Measurements from ENCODE around the gene LY86.

The LY86 gene

GRCh38 chr6:6686176-6686575 lies 97.7 kb downstream of the LY86 start:
- Histone ChIP-seq H3K36me3 (ENCODE audit: control insufficient read depth in 5 of 5, insufficient read depth in 5 of 5, low read length in 5 of 5) (no peaks in the 10 kb centered on the region), H3K4me1 (ENCODE audit: control insufficient read depth in 5 of 5, insufficient read depth in 5 of 5, low read length in 5 of 5) (peaks cover 11 to 57% (median 48%) of the 10 kb centered on the region in 5 donors), H3K27ac (ENCODE audit: low read depth, low read length) (no peak overlapping the region), H3K27me3 (ENCODE audit: control insufficient read depth in 5 of 5, insufficient read depth in 4 of 5, low read length in 5 of 5) (no peaks in the 10 kb centered on the region), H3K9ac (ENCODE audit: low read length in 5 of 5) (no peak overlapping the region), H3K9me3 (ENCODE audit: control insufficient read depth in 5 of 5, low read length in 5 of 5) (peaks cover 0 to 3% (median 0%) of the 10 kb centered on the region in 5 donors), H3K4me3 (ENCODE audit: low read depth in 1 of 5, low read length in 5 of 5) (no peak overlapping the region)

GRCh38 chr6:6686748-6687601 lies 98.5 kb downstream of the LY86 start:
- Histone ChIP-seq H3K27me3 (ENCODE audit: control insufficient read depth in 5 of 5, insufficient read depth in 4 of 5, low read length in 5 of 5) (no peaks in the 10 kb centered on the region), H3K4me1 (ENCODE audit: control insufficient read depth in 5 of 5, insufficient read depth in 5 of 5, low read length in 5 of 5) (peaks cover 11 to 49% (median 40%) of the 10 kb centered on the region in 5 donors), H3K9ac (ENCODE audit: low read length in 5 of 5) (no peak overlapping the region), H3K4me3 (ENCODE audit: low read depth in 1 of 5, low read length in 5 of 5) (peak overlapping the region in 1 of 5 donors; percentile 14), H3K36me3 (ENCODE audit: control insufficient read depth in 5 of 5, insufficient read depth in 5 of 5, low read length in 5 of 5) (no peaks in the 10 kb centered on the region), H3K27ac (ENCODE audit: low read depth, low read length) (peak overlapping the region; percentile 8), H3K9me3 (ENCODE audit: control insufficient read depth in 5 of 5, low read length in 5 of 5) (peaks cover 0 to 9% (median 0%) of the 10 kb centered on the region in 5 donors)

GRCh38 chr6:6688283-6688682 lies 99.8 kb downstream of the LY86 start:
- peaks cover 0 to 9% (median 0%) of the 10 kb centered on the region in 5 donors for H3K9me3 ChIP-seq (ENCODE audit: control insufficient read depth in 5 of 5, low read length in 5 of 5)
- H3K9ac ChIP-seq (ENCODE audit: low read length in 5 of 5), result no peak overlapping the region

GRCh38 chr6:6688951-6689350 lies 100.4 kb downstream of the LY86 start:
- peak overlapping the region; percentile 57 for H3K27ac ChIP-seq (ENCODE audit: low read depth, low read length)
- H3K4me1 ChIP-seq (ENCODE audit: control insufficient read depth in 5 of 5, insufficient read depth in 5 of 5, low read length in 5 of 5), result peaks cover 9 to 43% (median 36%) of the 10 kb centered on the region in 5 donors
- H3K9ac ChIP-seq (ENCODE audit: low read length in 5 of 5), result no peak overlapping the region

More at GRCh38 chr6:6688283-6688682, 99.8 kb downstream of the LY86 start:
- H3K4me3 ChIP-seq (ENCODE audit: low read depth in 1 of 5, low read length in 5 of 5), result no peak overlapping the region
- no peaks in the 10 kb centered on the region for H3K27me3 ChIP-seq (ENCODE audit: control insufficient read depth in 5 of 5, insufficient read depth in 4 of 5, low read length in 5 of 5)
- H3K27ac ChIP-seq (ENCODE audit: low read depth, low read length), result no peak overlapping the region
- peaks cover 9 to 43% (median 34%) of the 10 kb centered on the region in 5 donors for H3K4me1 ChIP-seq (ENCODE audit: control insufficient read depth in 5 of 5, insufficient read depth in 5 of 5, low read length in 5 of 5)
- no peaks in the 10 kb centered on the region for H3K36me3 ChIP-seq (ENCODE audit: control insufficient read depth in 5 of 5, insufficient read depth in 5 of 5, low read length in 5 of 5)

GRCh38 chr6:6689400-6690143 lies 101.1 kb downstream of the LY86 start:
- no peak overlapping the region for H3K4me3 ChIP-seq (ENCODE audit: low read depth in 1 of 5, low read length in 5 of 5)
- no peaks in the 10 kb centered on the region for H3K36me3 ChIP-seq (ENCODE audit: control insufficient read depth in 5 of 5, insufficient read depth in 5 of 5, low read length in 5 of 5)
- no peaks in the 10 kb centered on the region for H3K27me3 ChIP-seq (ENCODE audit: control insufficient read depth in 5 of 5, insufficient read depth in 4 of 5, low read length in 5 of 5)
- H3K9ac ChIP-seq (ENCODE audit: low read length in 5 of 5), result no peak overlapping the region
- peaks cover 0 to 9% (median 0%) of the 10 kb centered on the region in 5 donors for H3K9me3 ChIP-seq (ENCODE audit: control insufficient read depth in 5 of 5, low read length in 5 of 5)
- peak overlapping the region; percentile 57 for H3K27ac ChIP-seq (ENCODE audit: low read depth, low read length)
- peaks cover 9 to 49% (median 37%) of the 10 kb centered on the region in 5 donors for H3K4me1 ChIP-seq (ENCODE audit: control insufficient read depth in 5 of 5, insufficient read depth in 5 of 5, low read length in 5 of 5)

More at GRCh38 chr6:6688951-6689350, 100.4 kb downstream of the LY86 start:
- Histone ChIP-seq H3K27me3 (ENCODE audit: control insufficient read depth in 5 of 5, insufficient read depth in 4 of 5, low read length in 5 of 5) (no peaks in the 10 kb centered on the region), H3K36me3 (ENCODE audit: control insufficient read depth in 5 of 5, insufficient read depth in 5 of 5, low read length in 5 of 5) (no peaks in the 10 kb centered on the region), H3K4me3 (ENCODE audit: low read depth in 1 of 5, low read length in 5 of 5) (no peak overlapping the region), H3K9me3 (ENCODE audit: control insufficient read depth in 5 of 5, low read length in 5 of 5) (peaks cover 0 to 9% (median 0%) of the 10 kb centered on the region in 5 donors)

- Histone ChIP-seq H3K9ac (ENCODE audit: low read length in 5 of 5) (no peak overlapping the region), H3K9me3 (ENCODE audit: control insufficient read depth in 5 of 5, low read length in 5 of 5) (peaks cover 0 to 9% (median 0%) of the 10 kb centered on the region in 5 donors), H3K36me3 (ENCODE audit: control insufficient read depth in 5 of 5, insufficient read depth in 5 of 5, low read length in 5 of 5) (no peaks in the 10 kb centered on the region), H3K27ac (ENCODE audit: low read depth, low read length) (peak overlapping the region; percentile 57), H3K4me3 (ENCODE audit: low read depth in 1 of 5, low read length in 5 of 5) (no peak overlapping the region), H3K27me3 (ENCODE audit: control insufficient read depth in 5 of 5, insufficient read depth in 4 of 5, low read length in 5 of 5) (no peaks in the 10 kb centered on the region), H3K4me1 (ENCODE audit: control insufficient read depth in 5 of 5, insufficient read depth in 5 of 5, low read length in 5 of 5) (peaks cover 9 to 55% (median 42%) of the 10 kb centered on the region in 5 donors)
Measured at GRCh38 chr6:6690144-6690483, 101.6 kb downstream of the LY86 start.

GRCh38 chr6:6694368-6694780 lies 105.9 kb downstream of the LY86 start:
- Histone ChIP-seq H3K4me1 (ENCODE audit: control insufficient read depth in 5 of 5, insufficient read depth in 5 of 5, low read length in 5 of 5) (peaks cover 10 to 56% (median 52%) of the 10 kb centered on the region in 5 donors), H3K27me3 (ENCODE audit: control insufficient read depth in 5 of 5, insufficient read depth in 4 of 5, low read length in 5 of 5) (no peaks in the 10 kb centered on the region), H3K27ac (ENCODE audit: low read depth, low read length) (peak overlapping the region; percentile 76), H3K4me3 (ENCODE audit: low read depth in 1 of 5, low read length in 5 of 5) (no peak overlapping the region), H3K9me3 (ENCODE audit: control insufficient read depth in 5 of 5, low read length in 5 of 5) (peaks cover 0 to 9% (median 0%) of the 10 kb centered on the region in 5 donors), H3K36me3 (ENCODE audit: control insufficient read depth in 5 of 5, insufficient read depth in 5 of 5, low read length in 5 of 5) (no peaks in the 10 kb centered on the region), H3K9ac (ENCODE audit: low read length in 5 of 5) (no peak overlapping the region)

GRCh38 chr6:6694825-6695624 lies 106.5 kb downstream of the LY86 start:
- Histone ChIP-seq H3K9me3 (ENCODE audit: control insufficient read depth in 5 of 5, low read length in 5 of 5) (peaks cover 0 to 9% (median 0%) of the 10 kb centered on the region in 5 donors), H3K27me3 (ENCODE audit: control insufficient read depth in 5 of 5, insufficient read depth in 4 of 5, low read length in 5 of 5) (no peaks in the 10 kb centered on the region), H3K4me1 (ENCODE audit: control insufficient read depth in 5 of 5, insufficient read depth in 5 of 5, low read length in 5 of 5) (peaks cover 10 to 56% (median 52%) of the 10 kb centered on the region in 5 donors), H3K36me3 (ENCODE audit: control insufficient read depth in 5 of 5, insufficient read depth in 5 of 5, low read length in 5 of 5) (no peaks in the 10 kb centered on the region), H3K4me3 (ENCODE audit: low read depth in 1 of 5, low read length in 5 of 5) (peak overlapping the region in 1 of 5 donors; percentile 9), H3K9ac (ENCODE audit: low read length in 5 of 5) (peak overlapping the region in 1 of 5 donors; percentile 21), H3K27ac (ENCODE audit: low read depth, low read length) (peak overlapping the region; percentile 76)

GRCh38 chr6:6695625-6696276 lies 107.2 kb downstream of the LY86 start:
- Histone ChIP-seq H3K27me3 (ENCODE audit: control insufficient read depth in 5 of 5, insufficient read depth in 4 of 5, low read length in 5 of 5) (no peaks in the 10 kb centered on the region), H3K9ac (ENCODE audit: low read length in 5 of 5) (peak overlapping the region in 1 of 5 donors; percentile 9), H3K36me3 (ENCODE audit: control insufficient read depth in 5 of 5, insufficient read depth in 5 of 5, low read length in 5 of 5) (no peaks in the 10 kb centered on the region), H3K4me3 (ENCODE audit: low read depth in 1 of 5, low read length in 5 of 5) (peak overlapping the region in 1 of 5 donors; percentile 9), H3K9me3 (ENCODE audit: control insufficient read depth in 5 of 5, low read length in 5 of 5) (peaks cover 0 to 9% (median 0%) of the 10 kb centered on the region in 5 donors), H3K4me1 (ENCODE audit: control insufficient read depth in 5 of 5, insufficient read depth in 5 of 5, low read length in 5 of 5) (peaks cover 12 to 58% (median 55%) of the 10 kb centered on the region in 5 donors), H3K27ac (ENCODE audit: low read depth, low read length) (peak overlapping the region; percentile 76)

All from subcutaneous abdominal adipose tissue (tissue), 5 donors.